Measurements from ENCODE around the gene JAK1. TPM values are rescaled to one million over a fixed set of nuclear protein-coding genes. Genes with fewer than 3 reads are reported as not detected.

Gene JAK1
- total RNA-seq, 6 experiments from 2014 or later = 48.0 to 71.6 (median 66.5) TPM

DNA sequence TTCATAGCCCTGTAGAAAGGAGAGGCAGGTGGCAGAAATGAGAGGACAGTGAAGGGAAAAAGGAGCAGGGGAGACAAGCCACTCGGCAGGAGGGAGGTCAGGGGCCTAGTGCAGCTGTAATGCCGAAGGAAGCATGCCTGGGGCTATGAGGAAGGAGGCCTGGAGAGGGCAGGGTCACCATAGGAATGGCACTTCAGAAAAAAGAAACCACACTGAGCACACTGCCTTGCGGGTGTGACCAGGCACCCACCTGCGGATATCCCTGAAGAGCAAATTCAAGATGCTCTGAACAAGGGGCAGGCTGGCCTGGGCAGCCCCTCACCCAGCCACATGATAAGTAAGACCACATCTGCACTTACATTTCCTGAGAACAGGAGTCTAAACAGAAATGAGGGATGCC lies 104.7 kb downstream of the JAK1 start:
- ATAC-seq (peak; percentile 33 to 52 (median 47)), DNase-seq (peak in 1 of 3 donors; percentile 39)
- Histone ChIP-seq H3K9me3 (no peaks in the 10 kb centered on the region), H3K4me1 (no peaks in the 10 kb centered on the region), H3K36me3 (peaks cover 0 to 44% (median 16%) of the 10 kb centered on the region in 4 donors), H3K27ac (no peak overlapping the region), H3K27me3 (no peaks in the 10 kb centered on the region), H3K4me3 (no peak overlapping the region)
- WGBS (ENCODE audit: insufficient coverage, low coverage, low lambda C conversion rate, missing lambda C conversion rate) = 73% methylated on average over 4 of the region's 4 CpGs
- no peak for TF ChIP-seq POLR2A (IDR thresholded peaks at IDR 0.05)
- TF ChIP-seq, protein P1, sequence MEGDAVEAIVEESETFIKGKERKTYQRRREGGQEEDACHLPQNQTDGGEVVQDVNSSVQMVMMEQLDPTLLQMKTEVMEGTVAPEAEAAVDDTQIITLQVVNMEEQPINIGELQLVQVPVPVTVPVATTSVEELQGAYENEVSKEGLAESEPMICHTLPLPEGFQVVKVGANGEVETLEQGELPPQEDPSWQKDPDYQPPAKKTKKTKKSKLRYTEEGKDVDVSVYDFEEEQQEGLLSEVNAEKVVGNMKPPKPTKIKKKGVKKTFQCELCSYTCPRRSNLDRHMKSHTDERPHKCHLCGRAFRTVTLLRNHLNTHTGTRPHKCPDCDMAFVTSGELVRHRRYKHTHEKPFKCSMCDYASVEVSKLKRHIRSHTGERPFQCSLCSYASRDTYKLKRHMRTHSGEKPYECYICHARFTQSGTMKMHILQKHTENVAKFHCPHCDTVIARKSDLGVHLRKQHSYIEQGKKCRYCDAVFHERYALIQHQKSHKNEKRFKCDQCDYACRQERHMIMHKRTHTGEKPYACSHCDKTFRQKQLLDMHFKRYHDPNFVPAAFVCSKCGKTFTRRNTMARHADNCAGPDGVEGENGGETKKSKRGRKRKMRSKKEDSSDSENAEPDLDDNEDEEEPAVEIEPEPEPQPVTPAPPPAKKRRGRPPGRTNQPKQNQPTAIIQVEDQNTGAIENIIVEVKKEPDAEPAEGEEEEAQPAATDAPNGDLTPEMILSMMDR (IDR thresholded peaks at IDR 0.05) = peak in 2 of 4 donors; percentile 19 to 25
- intact Hi-C loops (cut with DNase I) = no loop called here

DNA sequence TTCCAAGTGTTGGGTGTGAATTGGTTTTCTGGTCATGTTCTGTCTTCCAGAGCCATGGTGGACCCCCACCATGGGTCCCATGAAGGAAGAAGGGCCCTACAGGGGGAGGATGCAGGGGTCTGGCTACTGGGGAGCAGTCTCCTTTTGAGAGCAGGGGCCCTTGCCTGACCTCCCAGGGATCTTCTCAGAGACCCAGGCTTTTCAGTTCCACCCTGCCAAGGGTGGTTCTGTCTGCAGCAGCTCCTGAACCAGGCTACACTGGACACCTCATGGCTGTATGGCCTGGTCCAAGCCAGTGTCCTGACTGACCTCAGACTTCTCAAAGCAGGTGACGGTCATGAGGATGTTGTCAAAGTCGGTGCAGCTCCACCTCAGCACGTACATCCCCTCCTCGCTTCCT lies 109.0 kb downstream of the JAK1 start:
- no peak overlapping the region for H3K4me3 ChIP-seq
- H3K27ac ChIP-seq = no peak overlapping the region
- H3K27me3 ChIP-seq = no peaks in the 10 kb centered on the region
- 69% methylated on average over 2 of the region's 4 CpGs for WGBS (ENCODE audit: insufficient coverage, low coverage, low lambda C conversion rate, missing lambda C conversion rate)
- ATAC-seq = no peak
- intact Hi-C loops (cut with DNase I) = no loop called here
- H3K4me1 ChIP-seq = no peaks in the 10 kb centered on the region
- no peak for TF ChIP-seq POLR2A (IDR thresholded peaks at IDR 0.05)
- TF ChIP-seq, protein P1 (IDR thresholded peaks at IDR 0.05) = no peak
- no peak for DNase-seq
- H3K9me3 ChIP-seq = no peaks in the 10 kb centered on the region
- peaks cover 0 to 67% (median 29%) of the 10 kb centered on the region in 4 donors for H3K36me3 ChIP-seq

DNA sequence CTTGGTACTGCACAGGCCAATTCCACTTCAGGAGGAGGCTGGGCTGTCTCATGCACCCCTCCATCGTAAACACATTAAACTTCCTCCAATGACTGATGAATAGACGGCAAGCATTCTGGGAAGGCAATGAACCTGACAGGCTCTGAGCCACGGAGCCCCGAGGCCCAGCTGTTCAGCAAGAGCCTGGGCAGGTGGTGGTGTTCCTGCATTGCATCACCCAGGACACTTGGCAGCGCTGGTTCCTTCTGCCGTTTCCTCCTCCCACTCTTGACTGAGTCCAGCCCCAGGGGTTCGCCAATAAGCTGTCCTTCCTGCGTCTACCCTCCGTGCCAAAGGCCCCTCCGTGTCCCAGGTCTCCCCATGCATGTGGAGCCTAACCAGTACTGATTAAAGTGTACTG lies 109.8 kb downstream of the JAK1 start:
- DNase-seq = peak; percentile 65 to 73 (median 71)
- Histone ChIP-seq H3K36me3 (peaks cover 0 to 65% (median 29%) of the 10 kb centered on the region in 4 donors), H3K4me3 (no peak overlapping the region), H3K27ac (no peak overlapping the region), H3K27me3 (no peaks in the 10 kb centered on the region), H3K9me3 (no peaks in the 10 kb centered on the region), H3K4me1 (no peaks in the 10 kb centered on the region)
- TF ChIP-seq POLR2A (IDR thresholded peaks at IDR 0.05) = no peak
- TF ChIP-seq, protein P1 (IDR thresholded peaks at IDR 0.05) = peak in 1 of 4 donors; percentile 17
- ATAC-seq = peak; percentile 72 to 86 (median 85)
- 73% methylated on average over 3 of the region's 10 CpGs for WGBS (ENCODE audit: insufficient coverage, low coverage, low lambda C conversion rate, missing lambda C conversion rate)
- intact Hi-C loops (cut with DNase I) = no loop called here

DNA sequence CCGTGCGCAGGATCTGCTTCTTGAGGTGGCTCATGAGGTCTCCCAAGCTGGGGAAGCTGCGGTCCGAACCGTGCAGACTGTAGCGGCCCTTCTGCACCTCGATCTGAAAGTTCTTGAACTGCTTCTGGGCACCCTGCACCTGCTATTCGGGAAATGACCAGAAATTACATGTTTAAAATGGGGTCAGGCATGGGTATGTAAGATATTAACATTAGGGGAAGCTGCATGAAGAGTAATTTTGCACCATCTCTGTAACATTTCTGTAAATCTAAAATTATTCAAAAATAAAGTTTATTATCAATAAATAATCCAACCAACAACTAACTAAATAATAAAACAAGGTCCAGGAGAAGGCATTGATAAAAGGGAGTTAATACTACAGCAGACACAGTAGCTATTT lies 110.8 kb downstream of the JAK1 start:
- Histone ChIP-seq H3K4me1 (no peaks in the 10 kb centered on the region), H3K36me3 (peaks cover 0 to 69% (median 29%) of the 10 kb centered on the region in 4 donors), H3K27me3 (no peaks in the 10 kb centered on the region), H3K9me3 (no peaks in the 10 kb centered on the region), H3K4me3 (no peak overlapping the region), H3K27ac (no peak overlapping the region)
- TF ChIP-seq POLR2A (IDR thresholded peaks at IDR 0.05) = no peak
- TF ChIP-seq, protein P1 (IDR thresholded peaks at IDR 0.05) = no peak
- 88% methylated on average over 6 of the region's 8 CpGs for WGBS (ENCODE audit: insufficient coverage, low coverage, low lambda C conversion rate, missing lambda C conversion rate)
- intact Hi-C loops (cut with DNase I) = no loop called here
- ATAC-seq (no peak), DNase-seq (no peak)

DNA sequence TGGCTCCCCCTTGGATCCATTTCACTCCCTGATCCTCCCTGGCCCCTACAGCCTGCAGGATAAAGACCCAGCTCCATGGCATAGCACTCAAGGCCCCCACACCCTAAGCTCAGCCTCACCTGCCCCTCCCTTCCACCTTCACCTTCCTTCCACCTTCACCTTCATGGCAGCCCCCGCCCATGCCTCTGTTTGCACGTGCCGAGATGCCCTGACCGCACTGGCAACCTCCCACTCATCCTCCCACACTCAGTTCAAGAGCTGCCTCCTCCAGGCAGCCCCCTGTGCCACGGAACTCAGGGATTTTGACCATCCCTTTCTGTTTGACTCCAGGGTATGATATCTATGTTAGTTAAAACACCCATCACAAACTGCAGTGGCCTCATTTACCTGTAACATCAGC lies 111.7 kb downstream of the JAK1 start:
- Histone ChIP-seq H3K27ac (no peak overlapping the region), H3K4me3 (no peak overlapping the region), H3K9me3 (no peaks in the 10 kb centered on the region), H3K36me3 (peaks cover 0 to 71% (median 23%) of the 10 kb centered on the region in 4 donors), H3K27me3 (no peaks in the 10 kb centered on the region), H3K4me1 (no peaks in the 10 kb centered on the region)
- DNase-seq (no peak), ATAC-seq (no peak)
- TF ChIP-seq, protein P1 (IDR thresholded peaks at IDR 0.05) = no peak
- TF ChIP-seq POLR2A (IDR thresholded peaks at IDR 0.05) = no peak
- 100% methylated on average over 5 of the region's 5 CpGs for WGBS (ENCODE audit: insufficient coverage, low coverage, low lambda C conversion rate, missing lambda C conversion rate)
- intact Hi-C loops (cut with DNase I) = no loop called here
